OCI-LY3 (cell line): ENCODE data around the gene NFYC.

Source experiments
- H2AFZ ChIP-seq: fragments of 200-600, 300-600 bp; shearing (Covaris generic); 2 replicates; pipeline ENCODE4 v1.6.0; 2014; ENCODE audit warnings: antibody characterized with exemption, low read depth, low read length
- H3K27ac ChIP-seq: fragments of 200-600, 300-600 bp; sonication (generic); 2 replicates; pipeline ENCODE4 v1.5.1; 2014; ENCODE audit warnings: mild to moderate bottlenecking, low read length, moderate library complexity, mixed read lengths
- H3K27me3 ChIP-seq: fragments of 200-600, 300-600 bp; sonication (generic); 2 replicates; pipeline ENCODE4 v1.6.1; 2014; ENCODE audit warnings: low read depth, low read length, mixed read lengths
- H3K36me3 ChIP-seq: fragments of 200-600, 300-600 bp; sonication (generic); replicated peaks from 2 replicates; pipeline ENCODE3; 2014; ENCODE audit warnings: low read depth, low read length, mixed read lengths
- H3K4me1 ChIP-seq: fragments of 300-600, 200-600 bp; sonication (generic); 2 replicates; pipeline ENCODE4 v1.6.1; 2014; ENCODE audit warnings: low read length, mixed read lengths
- H3K4me2 ChIP-seq: fragments of 200-600, 300-600 bp; sonication (generic); 2 replicates; pipeline ENCODE4 v1.6.1; 2014; ENCODE audit warnings: low read length, mixed read lengths
- H3K4me3 ChIP-seq: fragments of 300-600, 200-600 bp; sonication (generic); 2 replicates; pipeline ENCODE4 v1.5.1; 2014; ENCODE audit warnings: antibody characterized with exemption, mild to moderate bottlenecking, low read length, moderate library complexity
- H3K79me2 ChIP-seq: fragments of 300-600, 200-600 bp; shearing (Covaris generic); 2 replicates; pipeline ENCODE4 v1.6.1; 2014; ENCODE audit warnings: mild to moderate bottlenecking, low read length, mixed read lengths
- H3K9ac ChIP-seq: fragments of 300-600, 200-600 bp; shearing (Covaris generic); 2 replicates; pipeline ENCODE4 v1.6.0; 2014; ENCODE audit warnings: mild to moderate bottlenecking, low read length, moderate library complexity
- H3K9me3 ChIP-seq: fragments of 200-600, 300-600 bp; shearing (Covaris generic); 2 replicates; pipeline ENCODE4 v1.6.1; 2014; ENCODE audit warnings: low read length, mixed read lengths; ENCODE audit not compliant: insufficient read depth
- H4K20me1 ChIP-seq: fragments of 200-600, 300-600 bp; sonication (generic); 2 replicates; pipeline ENCODE4 v1.6.1; 2016; ENCODE audit warnings: low read length, mixed read lengths; ENCODE audit not compliant: insufficient read depth
- CTCF ChIP-seq: fragments of 200-600, 300-600 bp; sonication (generic); IDR thresholded peaks from 2 replicates; pipeline ENCODE4 v1.5.1; 2014; ENCODE audit warnings: antibody characterized with exemption, low read length, low read depth
- EZH2phosphoT487 ChIP-seq: fragments of 200-600 bp; shearing (Covaris generic); IDR thresholded peaks from 2 replicates; pipeline ENCODE4 v1.6.1; 2018; ENCODE audit warnings: antibody characterized with exemption, mixed run types, low read depth

The NFYC gene

GRCh38 chr1:40760984-40761383 is 69.5 kb downstream of the NFYC start:
- Histone ChIP-seq H3K27me3 (no peaks in the 10 kb centered on the region), H3K9me3 (no peaks in the 10 kb centered on the region), H3K4me3 (no peak overlapping the region), H3K4me2 (no peak overlapping the region), H2AFZ (no peak overlapping the region), H3K36me3 (peaks cover 43% of the 10 kb centered on the region), H3K27ac (no peak overlapping the region), H3K9ac (no peak overlapping the region), H3K4me1 (peaks cover 25% of the 10 kb centered on the region), H3K79me2 (no peaks in the 10 kb centered on the region), H4K20me1 (no peaks in the 10 kb centered on the region)
- TF ChIP-seq EZH2phosphoT487 (no peak), CTCF (no peak)

- H3K36me3 ChIP-seq: peaks cover 42% of the 10 kb centered on the region
- H3K9ac ChIP-seq: no peak overlapping the region
- no peak overlapping the region for H2AFZ ChIP-seq
- no peak overlapping the region for H3K4me2 ChIP-seq
- H4K20me1 ChIP-seq: no peaks in the 10 kb centered on the region
- no peaks in the 10 kb centered on the region for H3K27me3 ChIP-seq
- H3K79me2 ChIP-seq: no peaks in the 10 kb centered on the region
- TF ChIP-seq EZH2phosphoT487: no peak
- no peak for TF ChIP-seq CTCF
- H3K9me3 ChIP-seq: no peaks in the 10 kb centered on the region
- no peak overlapping the region for H3K27ac ChIP-seq
- H3K4me3 ChIP-seq: no peak overlapping the region
- peaks cover 25% of the 10 kb centered on the region for H3K4me1 ChIP-seq
These were observed 70.8 kb downstream of the NFYC start for GRCh38 chr1:40762144-40762923.

- H3K27ac ChIP-seq: peak overlapping the region; percentile 54
These were observed 72.4 kb downstream of the NFYC start for GRCh38 chr1:40763742-40764532.

More at GRCh38 chr1:40763742-40764532, 72.4 kb downstream of the NFYC start:
- Histone ChIP-seq H2AFZ (no peak overlapping the region), H4K20me1 (no peaks in the 10 kb centered on the region), H3K27me3 (no peaks in the 10 kb centered on the region), H3K36me3 (peaks cover 33% of the 10 kb centered on the region), H3K4me3 (peak overlapping the region; percentile 40; the same call in 1 of the 2 replicates), H3K9me3 (no peaks in the 10 kb centered on the region), H3K4me2 (peak overlapping the region; percentile 72), H3K4me1 (peaks cover 25% of the 10 kb centered on the region), H3K79me2 (no peaks in the 10 kb centered on the region), H3K9ac (peak overlapping the region; percentile 13; the same call in 1 of the 2 replicates)
- no peak for TF ChIP-seq EZH2phosphoT487
- no peak for TF ChIP-seq CTCF
